Fibroblast of pulmonary artery (primary cell): ENCODE data around the gene AQP7.

Source experiments
- DNase-seq: peaks from one replicate; pipeline ENCODE4 v3.0.0-alpha.2; 2010; ENCODE audit warnings: low read depth
- H3K4me3 ChIP-seq: replicated peaks from 2 replicates; pipeline ENCODE4 v1.5.1; 2011; ENCODE audit warnings: low read depth, mild to moderate bottlenecking, control low read depth, low read length, moderate library complexity
- CTCF ChIP-seq: IDR thresholded peaks from 2 replicates; pipeline ENCODE4 v1.5.1; 2011; ENCODE audit warnings: mild to moderate bottlenecking, control low read depth, low read length, inconsistent platforms; ENCODE audit errors: missing control alignments

Gene AQP7

GRCh38 chr9:33434317-33435105 is 32.1 kb upstream of the AQP7 start:
- no peak overlapping the region for H3K4me3 ChIP-seq
- TF ChIP-seq CTCF, result no peak
- no peak for DNase-seq

- DNase-seq, result no peak
- TF ChIP-seq CTCF, result no peak
- no peak overlapping the region for H3K4me3 ChIP-seq
These were observed 31.5 kb upstream of the AQP7 start for GRCh38 chr9:33433871-33434270.

- no peak for DNase-seq
- no peak for TF ChIP-seq CTCF
- H3K4me3 ChIP-seq, result no peak overlapping the region
These were observed 29.1 kb upstream of the AQP7 start for GRCh38 chr9:33431420-33431819.

- no peak for DNase-seq
- H3K4me3 ChIP-seq, result no peak overlapping the region
- TF ChIP-seq CTCF, result no peak
These were observed 28.6 kb upstream of the AQP7 start for GRCh38 chr9:33430942-33431341.

- peak; percentile 44 for DNase-seq
- no peak for TF ChIP-seq CTCF
These were observed 27.1 kb upstream of the AQP7 start for GRCh38 chr9:33429256-33429985.

GRCh38 chr9:33426843-33427293 is 24.5 kb upstream of the AQP7 start:
- no peak overlapping the region for H3K4me3 ChIP-seq
- TF ChIP-seq CTCF, result no peak
- DNase-seq, result no peak

More at GRCh38 chr9:33429256-33429985, 27.1 kb upstream of the AQP7 start:
- no peak overlapping the region for H3K4me3 ChIP-seq
